ENCODE measurements around the gene RASGRF1. TPM values are rescaled to one million over a fixed set of nuclear protein-coding genes. Genes with fewer than 3 reads are reported as not detected.

RASGRF1 gene
- total and polyA plus RNA-seq, 9 donors = 0.23 to 9.5 (median 1.0) TPM; not detected in 1

DNA sequence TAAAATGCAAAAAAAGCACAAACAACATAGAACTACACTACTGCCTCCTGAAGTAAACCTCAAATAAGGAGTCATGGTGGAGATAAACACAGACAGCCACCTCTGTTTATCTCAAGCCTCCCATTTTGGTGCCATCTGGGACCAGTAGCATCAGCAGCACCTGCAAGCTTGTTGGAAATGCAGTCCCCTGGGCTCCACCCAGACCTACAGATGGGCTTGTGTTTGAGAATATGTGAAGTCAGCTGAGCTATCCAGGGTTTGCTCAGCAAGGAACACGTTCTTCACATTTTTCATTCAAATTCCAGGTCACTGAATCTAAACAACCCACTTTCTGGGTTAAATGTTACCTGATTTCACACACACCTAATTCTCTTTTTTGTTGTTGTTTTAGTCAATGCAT, 45.5 kb downstream of the RASGRF1 start:
- no peak overlapping the region for H3K4me3 ChIP-seq
- WGBS, 3 donors = 46 to 50% (median 48%) methylated on average over 1 of the region's 1 CpG
- no peaks in the 10 kb centered on the region for H3K36me3 ChIP-seq
- intact Hi-C loops (cut with DNase I) = no loop called here
- no peak overlapping the region for H3K27ac ChIP-seq
- no peaks in the 10 kb centered on the region for H3K27me3 ChIP-seq
- H3K4me1 ChIP-seq (ENCODE audit: insufficient read depth) = no peaks in the 10 kb centered on the region
- no peak for TF ChIP-seq EP300 (IDR thresholded peaks at IDR 0.05)
- no peaks in the 10 kb centered on the region for H3K9me3 ChIP-seq
- no peak for DNase-seq

- H3K36me3 ChIP-seq = no peaks in the 10 kb centered on the region
- intact Hi-C loops (cut with DNase I) = no loop called here
- no peak for DNase-seq
These were observed 48.2 kb downstream of the RASGRF1 start for GRCh38 chr15:79042213-79042928.

GRCh38 chr15:79041601-79042168, 48.9 kb downstream of the RASGRF1 start:
- no peak overlapping the region for H3K4me3 ChIP-seq
- no peaks in the 10 kb centered on the region for H3K27me3 ChIP-seq
- TF ChIP-seq EP300 (IDR thresholded peaks at IDR 0.05) = no peak
- no peak for TF ChIP-seq POLR2A (IDR thresholded peaks at IDR 0.05)
- TF ChIP-seq CTCF (IDR thresholded peaks at IDR 0.05) = no peak
- intact Hi-C loops (cut with DNase I) = no loop called here
- H3K27ac ChIP-seq = no peak overlapping the region
- no peaks in the 10 kb centered on the region for H3K9me3 ChIP-seq
- WGBS, 3 donors = 67 to 81% (median 74%) methylated on average over 4 of the region's 4 CpGs
- H3K36me3 ChIP-seq = no peaks in the 10 kb centered on the region
- no peaks in the 10 kb centered on the region for H3K4me1 ChIP-seq (ENCODE audit: insufficient read depth)
- no peak for DNase-seq

More at GRCh38 chr15:79042213-79042928, 48.2 kb downstream of the RASGRF1 start:
- Histone ChIP-seq H3K4me3 (no peak overlapping the region), H3K9me3 (no peaks in the 10 kb centered on the region), H3K27me3 (no peaks in the 10 kb centered on the region), H3K27ac (no peak overlapping the region), H3K4me1 (ENCODE audit: insufficient read depth) (no peaks in the 10 kb centered on the region)
- 66 to 77% (median 70%) methylated on average over 2 of the region's 2 CpGs for WGBS, 3 donors
- TF ChIP-seq EP300 (IDR thresholded peaks at IDR 0.05) = no peak
- no peak for TF ChIP-seq POLR2A (IDR thresholded peaks at IDR 0.05)
- TF ChIP-seq CTCF (IDR thresholded peaks at IDR 0.05) = no peak

- DNase-seq = no peak
- intact Hi-C loops (cut with DNase I) = loop anchor here in 2 of 4 donors (10.0 kb wide), 2 partner anchors 147 to 157 kb away; no protein-coding TSS in a partner anchor
- Histone ChIP-seq H3K4me3 (no peak overlapping the region), H3K36me3 (no peaks in the 10 kb centered on the region), H3K9me3 (no peaks in the 10 kb centered on the region), H3K27me3 (no peaks in the 10 kb centered on the region), H3K4me1 (ENCODE audit: insufficient read depth) (no peaks in the 10 kb centered on the region), H3K27ac (no peak overlapping the region)
- TF ChIP-seq POLR2A (IDR thresholded peaks at IDR 0.05) (no peak), EP300 (IDR thresholded peaks at IDR 0.05) (no peak), CTCF (IDR thresholded peaks at IDR 0.05) (no peak)
- 96 to 100% (median 96%) methylated on average over 1 of the region's 1 CpG for WGBS, 3 donors
These were observed 52.7 kb downstream of the RASGRF1 start for GRCh38 chr15:79037848-79038247.

DNA sequence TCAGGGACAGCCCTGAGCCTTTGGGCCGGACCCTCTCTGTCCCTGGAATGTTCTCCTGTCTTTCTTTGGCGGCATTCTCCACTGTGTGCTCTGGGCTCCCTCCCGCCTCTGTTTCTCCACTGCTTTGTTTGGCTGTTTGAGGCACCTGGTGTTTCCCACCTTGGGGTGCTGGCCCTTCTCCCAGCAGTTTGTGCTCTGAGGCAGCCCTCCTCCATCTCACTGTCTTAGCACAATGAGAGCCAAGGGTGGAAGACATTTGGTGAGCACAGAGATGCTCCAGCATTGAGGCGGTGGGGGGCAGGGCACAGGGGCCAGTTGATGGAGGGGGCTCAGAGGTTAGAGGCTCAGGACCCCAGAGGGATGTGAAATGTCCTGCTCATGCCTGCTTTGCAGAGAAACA, 54.3 kb downstream of the RASGRF1 start:
- Histone ChIP-seq H3K36me3 (no peaks in the 10 kb centered on the region), H3K27ac (no peak overlapping the region), H3K4me1 (ENCODE audit: insufficient read depth) (no peaks in the 10 kb centered on the region), H3K9me3 (no peaks in the 10 kb centered on the region), H3K4me3 (no peak overlapping the region), H3K27me3 (no peaks in the 10 kb centered on the region)
- WGBS, 3 donors = 58 to 82% (median 69%) methylated on average over 4 of the region's 4 CpGs
- intact Hi-C loops (cut with DNase I) = loop anchor here in 2 of 4 donors (10.0 kb wide), 2 partner anchors 148 to 158 kb away; no protein-coding TSS in a partner anchor
- no peak for DNase-seq
- TF ChIP-seq POLR2A (IDR thresholded peaks at IDR 0.05) (no peak), CTCF (IDR thresholded peaks at IDR 0.05) (no peak), EP300 (IDR thresholded peaks at IDR 0.05) (no peak)

Measured in ovary (tissue), 9 donors.